PFSK-1 (cell line): Measurements from ENCODE around the gene SOS2.

ENCODE experiments used
- POLR2AphosphoS5 ChIP-seq: IDR thresholded peaks from 2 replicates; pipeline ENCODE4 v1.6.1; 2012; ENCODE audit warnings: low read depth, mild to moderate bottlenecking, control low read depth, low read length, moderate library complexity
- SIN3A ChIP-seq: IDR thresholded peaks from 2 replicates; pipeline ENCODE4 v1.6.1; 2012; ENCODE audit warnings: mild to moderate bottlenecking, low read length, moderate library complexity, borderline replicate concordance; ENCODE audit not compliant: insufficient read depth
- TAF1 ChIP-seq: IDR thresholded peaks from 2 replicates; pipeline ENCODE4 v1.6.1; 2012; ENCODE audit warnings: low read length, control low read depth, borderline replicate concordance; ENCODE audit not compliant: insufficient read depth

DNA sequence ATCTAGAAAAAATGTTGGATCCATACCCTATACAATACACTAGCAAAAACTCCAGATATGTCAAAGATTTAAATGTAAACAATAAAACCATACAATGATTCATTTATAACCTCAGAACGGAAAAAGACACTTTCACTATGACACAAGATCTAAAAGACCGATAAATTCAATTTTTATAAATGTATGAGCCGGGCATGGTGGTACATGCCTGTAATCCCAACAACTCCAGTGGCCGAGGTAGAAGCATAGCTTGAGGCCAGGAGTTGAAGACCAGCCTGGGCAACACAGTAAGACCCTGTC is 2.5 kb upstream of the SOS2 start:
- no peak for TF ChIP-seq SIN3A
- no peak for TF ChIP-seq POLR2AphosphoS5
- no peak for TF ChIP-seq TAF1
